B cell (primary cell): ENCODE data around the gene RMDN2. TPM values are rescaled to one million over a fixed set of nuclear protein-coding genes. Genes with fewer than 3 reads are reported as not detected.

Source experiments
- ATAC-seq: fragments of 200-7000 bp; cut with Tn5 transposase; one replicate; pipeline ENCODE4 v1.10.0; 2021; ENCODE audit warnings: low read depth, mild to moderate bottlenecking, moderate number of reproducible peaks, moderate library complexity
- CTCF ChIA-PET: fragments of 350-600 bp; sonication (Branson Sonifier 250); formaldehyde crosslinking; loops from one replicate; lab custom pipeline; 2021; ENCODE audit warnings: antibody characterized with exemption, inconsistent platforms; lab: Charles Lee
- POLR2A ChIA-PET: fragments of 350-600 bp; sonication (Branson Sonifier 250); formaldehyde crosslinking; loops from one replicate; lab custom pipeline; 2021; ENCODE audit warnings: antibody characterized with exemption; lab: Charles Lee
- DNase-seq: peaks from one replicate; pipeline ENCODE4 v3.0.0; 2013
- H2AFZ ChIP-seq: 2 replicates; pipeline ENCODE4 v1.6.1; 2012; ENCODE audit warnings: mild to moderate bottlenecking, low read depth, low read length; ENCODE audit not compliant: insufficient read depth, poor library complexity, severe bottlenecking
- H3K27ac ChIP-seq, 2 donors: 1 replicate in 1 of 2; 2 replicates in 1 of 2; pipeline ENCODE4 v1.5.1; 2012 to 2013; ENCODE audit warnings: low read length in 2 of 2, mild to moderate bottlenecking in 2 of 2, moderate library complexity in 1 of 2
- H3K27me3 ChIP-seq, 4 experiments: fragments of 200-600 bp in 1 of 4; sonication (generic) in 1 of 4; replicated peaks in 1 of 4; 1 replicate in 2 of 4; 2 replicates in 2 of 4; pipeline versions ENCODE4 v1.6.1 to v1.7.0; 2013 to 2016; ENCODE audit warnings: low read length in 3 of 4, mild to moderate bottlenecking in 2 of 4, mixed read lengths in 1 of 4, moderate library complexity in 1 of 4; ENCODE audit not compliant: insufficient read depth in 4 of 4, control insufficient read depth in 3 of 4; ENCODE audit errors: control extremely low read depth in 1 of 4
- H3K36me3 ChIP-seq, 2 experiments: replicated peaks in 1 of 2; 1 replicate in 1 of 2; 2 replicates in 1 of 2; pipeline versions ENCODE4 v1.6.1 to v1.7.1; 2013; ENCODE audit warnings: low read length in 1 of 2; ENCODE audit not compliant: insufficient read depth in 2 of 2, control insufficient read depth in 1 of 2; ENCODE audit errors: control extremely low read depth in 1 of 2, extremely low read depth in 1 of 2
- H3K4me1 ChIP-seq, 2 donors: fragments of 200-600 bp in 1 of 2; sonication (generic) in 1 of 2; 1 replicate in 1 of 2; 2 replicates in 1 of 2; pipeline versions ENCODE4 v1.5.1 to v1.6.1; 2013 to 2017; ENCODE audit warnings: low read length in 2 of 2; ENCODE audit not compliant: control insufficient read depth in 2 of 2, insufficient read depth in 2 of 2
- H3K4me2 ChIP-seq: replicated peaks from 2 replicates; pipeline ENCODE3; 2012; ENCODE audit warnings: mild to moderate bottlenecking, low read depth, low read length; ENCODE audit not compliant: poor library complexity, severe bottlenecking
- H3K4me3 ChIP-seq, 5 experiments: fragments of 200-600 bp in 1 of 5; sonication (generic) in 1 of 5; 1 replicate in 3 of 5; 2 replicates in 2 of 5; pipeline versions ENCODE4 v1.5.1 to v1.7.0; 2011 to 2016; ENCODE audit warnings: low read length in 4 of 5, mild to moderate bottlenecking in 4 of 5, low read depth in 2 of 5, control low read depth in 1 of 5, moderate library complexity in 1 of 5; ENCODE audit not compliant: insufficient read depth in 1 of 5; ENCODE audit errors: control extremely low read depth in 1 of 5, extremely low read depth in 1 of 5
- H3K79me2 ChIP-seq: fragments of 200-600 bp; sonication (generic); one replicate; pipeline ENCODE4 v1.6.0; 2016; ENCODE audit warnings: low read length; ENCODE audit not compliant: control insufficient read depth, insufficient read depth
- H3K9ac ChIP-seq: fragments of 200-600 bp; sonication (generic); 2 replicates; pipeline ENCODE4 v1.6.1; 2017; ENCODE audit warnings: mild to moderate bottlenecking, low read length, moderate library complexity
- H3K9me3 ChIP-seq, 3 donors: one replicate each; pipeline versions ENCODE4 v1.6.1 to v1.7.1; 2013; ENCODE audit warnings: low read length in 2 of 3; ENCODE audit not compliant: control insufficient read depth in 2 of 3, insufficient read depth in 1 of 3; ENCODE audit errors: control extremely low read depth in 1 of 3
- H4K20me1 ChIP-seq: 2 replicates; pipeline ENCODE4 v1.6.0; 2012; ENCODE audit warnings: mild to moderate bottlenecking, low read length; ENCODE audit not compliant: insufficient read depth, control insufficient read depth, poor library complexity, severe bottlenecking
- H3K27ac Mint-ChIP-seq: one replicate; pipeline ENCODE4 v1.8.0; 2021; ENCODE audit warnings: mixed read lengths
- H3K27me3 Mint-ChIP-seq: one replicate; pipeline ENCODE4 v1.8.0; 2021; ENCODE audit warnings: mixed read lengths
- H3K4me1 Mint-ChIP-seq: one replicate; pipeline ENCODE4 v1.8.0; 2021; ENCODE audit warnings: mixed read lengths
- H3K4me3 Mint-ChIP-seq: one replicate; pipeline ENCODE4 v1.8.0; 2021; ENCODE audit warnings: mixed read lengths
- H3K9me3 Mint-ChIP-seq: one replicate; pipeline ENCODE4 v1.8.0; 2022; ENCODE audit warnings: mixed read lengths; ENCODE audit not compliant: insufficient read depth
- CTCF ChIP-seq: fragments of 200-600 bp; IDR thresholded peaks from one replicate; pipeline ENCODE4 v1.8.0; 2022; ENCODE audit warnings: antibody characterized with exemption, mild to moderate bottlenecking
- EZH2 ChIP-seq: IDR thresholded peaks from 2 replicates; pipeline ENCODE4 v1.6.1; 2012; ENCODE audit warnings: borderline replicate concordance, low read depth, mild to moderate bottlenecking, moderate library complexity, low read length; ENCODE audit not compliant: insufficient read depth, poor library complexity, severe bottlenecking
- WGBS: methylation state at CpG from one replicate; pipeline ENCODE4 v1.1.5; 2013; ENCODE audit warnings: missing lambda C conversion rate; ENCODE audit not compliant: insufficient coverage; 5-methylcytosine and 5-hydroxymethylcytosine counted together
- intact Hi-C: fragments of 100-400 bp; cut with micrococcal nuclease; formaldehyde crosslinking; loops from one replicate; pipeline ENCODE4 v1.10.0; 2022
- polyA plus RNA-seq: library from polyadenylated mRNA; depleted of rRNA; stranded (reverse); fragments of >200 nt; gene quantifications from 2 replicates; pipeline ENCODE4 v1.2.3, GENCODE V29; 2012
- total RNA-seq, 2 donors: library from RNA; stranded (reverse); fragments of 120-200 nt in 1 of 2; gene quantifications; 1 replicate in 1 of 2; 2 replicates in 1 of 2; pipeline versions ENCODE4 v1.2.3 to v1.2.4, GENCODE V29; 2013 to 2022

Gene RMDN2
- total and polyA plus RNA-seq, 2 donors (not counting 1 experiment from before 2014, with no cell fraction given): 6.4 to 6.6 TPM

DNA sequence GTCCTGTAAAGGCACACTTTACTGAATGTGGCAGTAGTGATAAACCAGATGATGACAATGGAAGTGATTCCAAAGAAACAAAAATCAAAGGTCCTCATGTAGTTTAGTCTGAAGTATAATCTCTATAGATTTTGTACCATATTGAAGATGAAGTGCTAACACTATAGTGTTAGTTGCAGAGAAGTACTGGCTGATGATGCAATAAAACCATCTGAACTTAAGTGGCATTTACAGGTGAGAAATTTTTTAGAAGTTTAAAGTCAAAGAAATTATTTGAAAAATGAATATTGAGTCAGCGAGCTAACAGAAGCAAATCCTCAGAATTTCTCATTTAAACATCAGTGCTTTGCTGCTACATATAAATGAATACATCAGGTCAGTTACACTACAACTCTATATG is 43.1 kb upstream of the RMDN2 start:
- DNase-seq (no peak), ATAC-seq (no peak)
- Mint-ChIP-seq H3K4me3 (no peak overlapping the region), H3K27ac (no peak overlapping the region), H3K4me1 (no peaks in the 10 kb centered on the region), H3K9me3 (no peaks in the 10 kb centered on the region), H3K27me3 (peaks cover 29% of the 10 kb centered on the region)
- intact Hi-C loops: no loop called here
- H3K9me3 ChIP-seq: no peaks in the 10 kb centered on the region
- WGBS: no CpG with 5 or more reads among the region's 1 CpG
- H2AFZ ChIP-seq: no peak overlapping the region
- H3K4me2 ChIP-seq: no peak overlapping the region
- POLR2A ChIA-PET: no interaction called here
- no peaks in the 10 kb centered on the region for H3K4me1 ChIP-seq
- CTCF ChIA-PET: interaction anchor here (1.7 to 9.6 kb wide), 3 partner anchors 12 to 486 kb away, joined by 3 to 147 read pairs (median 14); no protein-coding TSS in a partner anchor
- H3K36me3 ChIP-seq: no peaks in the 10 kb centered on the region
- no peak overlapping the region for H3K27ac ChIP-seq
- no peaks in the 10 kb centered on the region for H3K79me2 ChIP-seq
- TF ChIP-seq EZH2: no peak
- no peak for TF ChIP-seq CTCF
- no peaks in the 10 kb centered on the region for H4K20me1 ChIP-seq
- H3K4me3 ChIP-seq: no peak overlapping the region
- H3K27me3 ChIP-seq: peaks cover 0 to 6% (median 0%) of the 10 kb centered on the region in 4 experiments
- H3K9ac ChIP-seq: no peak overlapping the region

- DNase-seq (no peak), ATAC-seq (no peak)
- H3K79me2 ChIP-seq: no peaks in the 10 kb centered on the region
- WGBS: 83% methylated on average over 1 of the region's 2 CpGs
- H4K20me1 ChIP-seq: no peaks in the 10 kb centered on the region
- H3K27me3 ChIP-seq: peaks cover 0 to 6% (median 0%) of the 10 kb centered on the region in 4 experiments
- POLR2A ChIA-PET: no interaction called here
- H3K27ac ChIP-seq: no peak overlapping the region
- CTCF ChIA-PET: no interaction called here
- H3K4me3 ChIP-seq: no peak overlapping the region
- no peak for TF ChIP-seq CTCF
- no peak for TF ChIP-seq EZH2
- peaks cover 29% of the 10 kb centered on the region for H3K27me3 Mint-ChIP-seq
- no peak overlapping the region for H3K9ac ChIP-seq
- H3K4me3 Mint-ChIP-seq: no peak overlapping the region
- H3K36me3 ChIP-seq: no peaks in the 10 kb centered on the region
- H3K27ac Mint-ChIP-seq: no peak overlapping the region
- intact Hi-C loops: no loop called here
- H3K9me3 Mint-ChIP-seq: no peaks in the 10 kb centered on the region
- no peaks in the 10 kb centered on the region for H3K4me1 ChIP-seq
- no peaks in the 10 kb centered on the region for H3K9me3 ChIP-seq
- no peak overlapping the region for H3K4me2 ChIP-seq
- H3K4me1 Mint-ChIP-seq: no peaks in the 10 kb centered on the region
- H2AFZ ChIP-seq: no peak overlapping the region
Observed at GRCh38 chr2:37883518-37883917, 41.6 kb upstream of the RMDN2 start.
